Stimulated activated CD4-positive, alpha-beta T cell treated with anti-CD3 and anti-CD28 coated beads, Interleukin-2, amount 100 ng/mL, for 4 hours (primary cell): ENCODE data around the gene ADK.

Source experiments
- DNase-seq: peaks from one replicate; pipeline ENCODE4 v3.0.0-alpha.2; 2020; ENCODE audit warnings: low read depth

ADK gene

DNA sequence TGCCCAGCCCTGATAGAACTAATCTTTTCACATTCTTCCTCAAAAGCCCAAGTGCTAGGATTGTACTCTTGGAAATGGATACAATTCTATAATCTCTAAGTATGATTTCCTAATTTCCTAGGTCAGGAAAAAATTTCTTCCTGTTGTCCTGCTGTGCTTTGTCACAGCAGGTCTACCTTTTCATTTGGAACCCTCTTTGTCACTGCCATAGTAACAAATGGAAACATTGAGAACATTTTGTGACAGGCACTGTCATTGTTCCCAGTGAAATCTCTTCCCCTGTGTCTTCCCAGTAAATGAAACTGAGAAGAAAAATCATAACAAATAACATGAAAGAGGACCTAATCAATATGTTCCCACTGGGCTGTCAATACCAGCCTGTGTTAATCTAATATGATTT is 524.5 kb downstream of the ADK start:
- no peak for DNase-seq

DNA sequence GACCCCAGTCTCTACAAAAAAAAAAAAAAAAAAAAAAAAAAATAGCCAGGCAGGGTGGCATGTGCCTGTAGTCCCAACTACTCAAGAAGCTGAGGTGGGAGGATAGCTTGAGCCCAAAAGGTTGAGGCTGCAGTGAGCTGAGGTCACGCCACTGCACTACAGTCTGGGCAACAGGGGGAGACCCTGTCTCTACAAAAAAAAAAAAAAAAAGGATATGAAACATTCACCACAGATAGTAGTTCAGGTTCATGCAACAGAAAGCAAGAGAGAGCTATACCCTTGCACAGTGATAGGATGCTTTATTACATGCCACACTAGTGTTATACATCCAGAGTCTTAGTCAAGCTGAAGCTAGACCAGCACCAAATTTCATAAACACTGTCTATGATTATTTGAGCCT is 526.9 kb downstream of the ADK start:
- DNase-seq, result no peak

GRCh38 chr10:74681917-74682627 is 531.1 kb downstream of the ADK start:
- DNase-seq, result no peak

- DNase-seq, result no peak
Observed at GRCh38 chr10:74683067-74683466, 532.0 kb downstream of the ADK start.

- DNase-seq, result no peak
Observed at GRCh38 chr10:74683621-74684364, 532.8 kb downstream of the ADK start.

GRCh38 chr10:74684462-74684861 is 533.4 kb downstream of the ADK start:
- DNase-seq, result no peak

GRCh38 chr10:74685564-74685963 is 534.5 kb downstream of the ADK start:
- no peak for DNase-seq

- DNase-seq, result no peak
Observed at GRCh38 chr10:74690393-74690792, 539.4 kb downstream of the ADK start.

- DNase-seq, result no peak
Observed at GRCh38 chr10:74691164-74691563, 540.1 kb downstream of the ADK start.

- no peak for DNase-seq
Observed at GRCh38 chr10:74704629-74705357, 553.8 kb downstream of the ADK start.

- DNase-seq, result no peak
Observed at GRCh38 chr10:74705358-74705980, 554.4 kb downstream of the ADK start.

DNA sequence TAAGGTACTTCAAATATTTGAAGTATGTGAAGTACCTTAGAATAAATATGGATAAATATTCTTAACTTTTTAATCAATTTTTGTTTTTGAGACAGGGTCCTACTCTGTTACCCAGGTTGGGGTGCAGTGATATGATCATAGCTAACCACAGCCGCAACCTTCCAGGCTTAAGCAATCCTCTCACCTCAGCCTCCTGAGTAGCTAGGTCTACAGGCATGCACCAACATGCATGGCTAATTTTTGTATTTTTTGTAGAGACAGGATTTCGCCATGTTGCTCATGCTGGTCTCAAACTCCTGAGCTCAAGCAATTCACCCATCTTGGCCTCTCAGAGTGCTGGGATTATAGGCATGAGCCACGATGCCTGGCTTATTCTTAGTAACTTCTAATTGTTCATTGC is 555.9 kb downstream of the ADK start:
- no peak for DNase-seq

DNA sequence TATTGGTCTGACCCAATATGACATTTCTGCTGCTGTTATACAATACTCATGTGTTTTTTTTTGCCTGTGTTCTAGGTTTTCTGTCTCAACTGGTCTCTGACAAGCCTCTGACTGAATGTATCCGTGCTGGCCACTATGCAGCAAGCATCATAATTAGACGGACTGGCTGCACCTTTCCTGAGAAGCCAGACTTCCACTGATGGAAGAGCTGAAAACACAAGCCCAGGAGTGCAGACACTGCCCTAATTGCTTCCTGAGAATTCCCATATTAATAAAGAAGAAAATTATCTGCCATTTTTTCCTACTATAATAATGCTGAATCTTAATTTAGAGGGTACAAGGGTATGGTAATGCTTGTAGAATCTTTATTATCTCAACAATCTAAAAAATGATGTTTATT is 557.2 kb downstream of the ADK start:
- no peak for DNase-seq

DNA sequence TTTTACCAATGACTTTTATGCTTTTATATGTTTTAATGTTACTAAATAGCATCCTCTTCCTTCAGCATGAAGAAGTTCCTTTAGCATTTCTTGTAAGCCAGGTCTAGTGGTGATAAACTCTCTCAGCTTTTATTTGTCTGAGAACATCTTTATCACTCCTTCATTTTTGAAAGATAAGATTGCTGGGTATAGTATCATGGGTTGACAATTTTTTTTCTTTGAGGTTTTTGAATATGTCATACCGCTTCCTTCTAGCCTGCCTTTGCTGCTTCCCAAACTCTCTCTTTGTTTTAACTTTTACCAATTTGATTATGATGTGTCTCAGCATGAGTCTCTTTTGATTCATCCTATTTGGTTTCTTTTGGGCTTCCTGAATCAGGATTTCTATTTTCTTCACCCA is 567.2 kb downstream of the ADK start:
- DNase-seq, result no peak

GRCh38 chr10:74728225-74728624 is 577.2 kb downstream of the ADK start:
- DNase-seq, result no peak

- DNase-seq, result no peak
Observed at GRCh38 chr10:74730246-74730645, 579.2 kb downstream of the ADK start.

DNA sequence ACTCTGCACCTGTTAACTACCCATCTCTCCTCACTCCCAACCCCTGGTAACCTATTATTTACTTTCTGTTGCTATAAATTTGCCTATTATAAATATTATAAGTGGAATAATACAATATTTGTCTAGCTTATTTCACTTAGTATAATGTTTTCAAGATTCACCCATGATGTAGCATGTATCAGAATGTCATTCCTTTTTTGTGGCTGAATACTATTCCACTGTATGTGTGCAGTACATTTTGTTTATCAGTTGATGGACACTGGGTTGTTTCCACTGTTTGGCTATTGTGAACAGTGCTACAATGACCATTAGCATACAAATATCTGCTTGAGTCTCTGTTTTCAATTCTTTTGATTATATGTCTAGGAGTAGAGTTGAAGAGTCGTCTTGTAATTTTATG is 582.6 kb downstream of the ADK start:
- no peak for DNase-seq

DNA sequence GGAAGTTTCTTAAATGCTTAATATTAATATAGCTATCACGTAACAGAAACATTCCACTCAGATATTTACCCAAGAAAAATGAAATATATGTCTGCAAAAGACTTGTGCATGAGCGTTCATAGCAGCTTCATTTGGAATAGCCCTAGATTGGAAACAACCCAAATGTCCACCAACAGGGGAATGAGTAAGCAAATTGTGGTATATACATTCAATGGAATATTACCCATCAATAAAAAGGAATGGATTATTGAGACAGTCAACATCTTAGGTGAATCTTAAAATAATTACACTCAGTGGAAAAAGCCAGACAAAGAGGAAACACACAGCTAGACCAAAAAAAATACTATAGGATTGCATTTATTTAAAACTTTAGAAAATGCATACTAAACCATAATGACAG is 585.0 kb downstream of the ADK start:
- DNase-seq, result no peak

- no peak for DNase-seq
Observed at GRCh38 chr10:74738052-74738451, 587.0 kb downstream of the ADK start.

GRCh38 chr10:74738542-74738941 is 587.5 kb downstream of the ADK start:
- no peak for DNase-seq

- DNase-seq, result no peak
Observed at GRCh38 chr10:74738985-74739567, 588.1 kb downstream of the ADK start.

DNA sequence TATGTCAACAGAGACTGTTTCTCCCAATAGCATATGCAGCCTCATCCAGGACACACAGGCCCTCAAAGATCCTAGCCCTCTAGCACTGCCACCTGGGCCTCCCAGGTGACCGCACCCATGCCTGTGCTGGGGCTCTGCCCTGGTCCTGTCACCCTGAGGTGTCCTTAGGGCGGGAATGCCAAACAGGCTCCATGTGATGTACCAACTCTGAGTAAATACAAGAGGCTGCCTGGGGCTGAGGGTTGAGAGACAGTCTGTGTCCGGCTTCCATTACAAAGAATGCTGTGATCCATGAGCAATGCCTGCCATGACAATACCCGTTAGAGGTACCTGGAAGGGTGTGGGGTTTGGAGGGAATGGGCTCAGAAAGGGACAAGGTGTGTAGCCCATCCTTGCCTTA is 592.4 kb downstream of the ADK start:
- no peak for DNase-seq
